AG04450 (cell line): ENCODE measurements around the gene SFRP4. TPM values are rescaled to one million over a fixed set of nuclear protein-coding genes. Genes with fewer than 3 reads are reported as not detected.
"Not testable (repeated sequence)": the region's sequence is repeated elsewhere in the genome, so short reads cannot be mapped to it uniquely, and the experiment has no call there.

Source experiments
- CTCF ChIA-PET: fragments of 300-600, 350-600 bp; formaldehyde crosslinking; extraction: SDS; loops from one replicate; lab custom pipeline; 2022; ENCODE audit warnings: antibody characterized with exemption, inconsistent platforms; lab: Charles Lee
- POLR2A ChIA-PET: fragments of 350-600 bp; formaldehyde crosslinking; extraction: SDS; loops from one replicate; lab custom pipeline; 2021; ENCODE audit warnings: antibody characterized with exemption, inconsistent platforms; lab: Yijun Ruan, JAX
- DNase-seq: peaks from one replicate; pipeline ENCODE4 v3.0.0-alpha.2; 2011; ENCODE audit warnings: low read depth, low spot score
- H3K27ac ChIP-seq: one replicate; pipeline ENCODE4 v1.5.1; 2012; ENCODE audit warnings: low read depth, low read length, control low read depth
- H3K27me3 ChIP-seq: one replicate; pipeline ENCODE4 v1.6.0; 2012; ENCODE audit warnings: low read length; ENCODE audit not compliant: control insufficient read depth, insufficient read depth
- H3K4me3 ChIP-seq: 2 replicates; pipeline ENCODE4 v1.5.1; 2011; ENCODE audit warnings: mild to moderate bottlenecking, low read depth, low read length, control low read depth
- H3K9me3 ChIP-seq: 2 replicates; pipeline ENCODE4 v1.5.1; 2012; ENCODE audit warnings: low read length; ENCODE audit not compliant: control insufficient read depth, insufficient read depth
- CTCF ChIP-seq: IDR thresholded peaks from 2 replicates; pipeline ENCODE4 v1.5.1; 2011; ENCODE audit warnings: low read depth, low read length, control low read depth, inconsistent platforms
- polyA plus RNA-seq: library from polyadenylated mRNA; depleted of rRNA; stranded (reverse); fragments of >200 nt; gene quantifications from 2 replicates; pipeline ENCODE4 v1.2.3, GENCODE V29; 2011

Gene SFRP4
- polyA plus RNA-seq, 1 experiment, result 0.04 TPM

GRCh38 chr7:37957221-37957970, 40.8 kb upstream of the SFRP4 start:
- TF ChIP-seq CTCF, result no peak
- no peak overlapping the region for H3K27ac ChIP-seq
- DNase-seq, result no peak
- CTCF ChIA-PET, result no interaction called here
- POLR2A ChIA-PET, result no interaction called here
- H3K27me3 ChIP-seq, result no peaks in the 10 kb centered on the region
- H3K9me3 ChIP-seq, result peaks cover 16% of the 10 kb centered on the region
- H3K4me3 ChIP-seq, result no peak overlapping the region

- DNase-seq, result no peak
- H3K4me3 ChIP-seq, result no peak overlapping the region
- H3K27ac ChIP-seq, result no peak overlapping the region
- ChIA-PET POLR2A (no interaction called here), CTCF (no interaction called here)
- peaks cover 21% of the 10 kb centered on the region for H3K9me3 ChIP-seq
- H3K27me3 ChIP-seq, result no peaks in the 10 kb centered on the region
- no peak for TF ChIP-seq CTCF
These were observed 40.2 kb upstream of the SFRP4 start for GRCh38 chr7:37956791-37957190.

- H3K9me3 ChIP-seq, result peaks cover 17% of the 10 kb centered on the region
- H3K4me3 ChIP-seq, DNase-seq, H3K27ac ChIP-seq, POLR2A ChIA-PET, CTCF ChIA-PET, H3K27me3 ChIP-seq: not testable (repeated sequence)
These were observed 37.6 kb upstream of the SFRP4 start for GRCh38 chr7:37954217-37954616.

GRCh38 chr7:37952240-37952639, 35.6 kb upstream of the SFRP4 start:
- POLR2A ChIA-PET, result no interaction called here
- Histone ChIP-seq H3K27me3 (no peaks in the 10 kb centered on the region), H3K9me3 (peaks cover 29% of the 10 kb centered on the region), H3K4me3 (no peak overlapping the region), H3K27ac (no peak overlapping the region)
- CTCF ChIA-PET, result no interaction called here
- no peak for DNase-seq
- no peak for TF ChIP-seq CTCF

- POLR2A ChIA-PET, result no interaction called here
- Histone ChIP-seq H3K4me3 (no peak overlapping the region), H3K27ac (no peak overlapping the region), H3K27me3 (no peaks in the 10 kb centered on the region), H3K9me3 (peaks cover 31% of the 10 kb centered on the region)
- no peak for TF ChIP-seq CTCF
- no peak for DNase-seq
- CTCF ChIA-PET, result no interaction called here
These were observed 31.3 kb upstream of the SFRP4 start for GRCh38 chr7:37947941-37948210.
